ENCODE measurements around the gene PHLDA3.

DNA sequence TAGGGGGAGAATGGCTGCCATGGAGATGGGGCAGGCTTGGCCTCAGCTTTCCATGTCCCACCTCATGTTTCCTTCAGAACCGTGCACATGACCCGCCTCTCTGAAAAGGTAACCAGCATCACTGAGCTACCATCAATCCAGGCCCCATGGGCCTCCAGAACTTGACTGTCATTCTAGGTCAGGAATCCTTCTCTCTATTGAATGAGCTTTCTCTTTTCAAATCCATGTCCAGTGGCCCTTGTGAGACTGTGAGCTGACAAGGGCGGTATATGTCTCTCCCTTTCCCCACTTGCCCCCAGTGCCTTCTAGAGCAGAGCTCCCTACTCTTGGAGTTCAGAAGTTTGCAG lies 33.5 kb upstream of the PHLDA3 start:
- TF ChIP-seq, protein P1, sequence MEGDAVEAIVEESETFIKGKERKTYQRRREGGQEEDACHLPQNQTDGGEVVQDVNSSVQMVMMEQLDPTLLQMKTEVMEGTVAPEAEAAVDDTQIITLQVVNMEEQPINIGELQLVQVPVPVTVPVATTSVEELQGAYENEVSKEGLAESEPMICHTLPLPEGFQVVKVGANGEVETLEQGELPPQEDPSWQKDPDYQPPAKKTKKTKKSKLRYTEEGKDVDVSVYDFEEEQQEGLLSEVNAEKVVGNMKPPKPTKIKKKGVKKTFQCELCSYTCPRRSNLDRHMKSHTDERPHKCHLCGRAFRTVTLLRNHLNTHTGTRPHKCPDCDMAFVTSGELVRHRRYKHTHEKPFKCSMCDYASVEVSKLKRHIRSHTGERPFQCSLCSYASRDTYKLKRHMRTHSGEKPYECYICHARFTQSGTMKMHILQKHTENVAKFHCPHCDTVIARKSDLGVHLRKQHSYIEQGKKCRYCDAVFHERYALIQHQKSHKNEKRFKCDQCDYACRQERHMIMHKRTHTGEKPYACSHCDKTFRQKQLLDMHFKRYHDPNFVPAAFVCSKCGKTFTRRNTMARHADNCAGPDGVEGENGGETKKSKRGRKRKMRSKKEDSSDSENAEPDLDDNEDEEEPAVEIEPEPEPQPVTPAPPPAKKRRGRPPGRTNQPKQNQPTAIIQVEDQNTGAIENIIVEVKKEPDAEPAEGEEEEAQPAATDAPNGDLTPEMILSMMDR (IDR thresholded peaks at IDR 0.05; ENCODE audit: low read length), result no peak
- no peak for TF ChIP-seq EZH2phosphoT487 (IDR thresholded peaks at IDR 0.05; ENCODE audit: low read length)

All from MM.1S (cell line).